ENCODE data around the gene IFNA17.
A peak's percentile ranks its signal among the peaks of the same experiment; 100 is the strongest.
"Not testable (repeated sequence)": the region's sequence is repeated elsewhere in the genome, so short reads cannot be mapped to it uniquely, and the experiment has no call there.

IFNA17 gene

GRCh38 chr9:21234153-21234687 is 6.2 kb upstream of the IFNA17 start:
- H3K36me3 Mint-ChIP-seq (ENCODE audit: low read depth) = no peaks in the 10 kb centered on the region
- H3K4me1 Mint-ChIP-seq (ENCODE audit: low read depth) = peaks cover 5% of the 10 kb centered on the region
- H3K27ac Mint-ChIP-seq = no peak overlapping the region
- H3K27me3 Mint-ChIP-seq (ENCODE audit: low read depth) = peaks cover 33% of the 10 kb centered on the region
- no peak overlapping the region for H3K4me3 Mint-ChIP-seq
- H3K9me3 Mint-ChIP-seq = no peaks in the 10 kb centered on the region

GRCh38 chr9:21233258-21233657 is 5.2 kb upstream of the IFNA17 start:
- Mint-ChIP-seq H3K27me3 (ENCODE audit: low read depth) (peaks cover 28% of the 10 kb centered on the region), H3K9me3 (no peaks in the 10 kb centered on the region), H3K27ac (no peak overlapping the region), H3K36me3 (ENCODE audit: low read depth) (no peaks in the 10 kb centered on the region), H3K4me1 (ENCODE audit: low read depth) (peaks cover 5% of the 10 kb centered on the region), H3K4me3 (no peak overlapping the region)

GRCh38 chr9:21217211-21217610 is 10.8 kb downstream of the IFNA17 start, which contains the start of gene IFNA16:
Gene IFNA16 (minus strand): TSS chr9:21217311. CDS start chr9:21217305, 6 bp downstream.
- H3K4me3 Mint-ChIP-seq; H3K4me1 Mint-ChIP-seq (ENCODE audit: low read depth); H3K27ac Mint-ChIP-seq; H3K9me3 Mint-ChIP-seq; H3K36me3 Mint-ChIP-seq (ENCODE audit: low read depth): not testable (repeated sequence)
- H3K27me3 Mint-ChIP-seq (ENCODE audit: low read depth) = peaks cover 39% of the 10 kb centered on the region

GRCh38 chr9:21213411-21214326 is 14.4 kb downstream of the IFNA17 start:
- H3K27me3 Mint-ChIP-seq (ENCODE audit: low read depth) = peaks cover 14% of the 10 kb centered on the region
- H3K4me1 Mint-ChIP-seq (ENCODE audit: low read depth); H3K27ac Mint-ChIP-seq; H3K9me3 Mint-ChIP-seq; H3K4me3 Mint-ChIP-seq; H3K36me3 Mint-ChIP-seq (ENCODE audit: low read depth): not testable (repeated sequence)

GRCh38 chr9:21212160-21212559 is 15.9 kb downstream of the IFNA17 start:
- H3K9me3 Mint-ChIP-seq; H3K4me3 Mint-ChIP-seq; H3K36me3 Mint-ChIP-seq (ENCODE audit: low read depth); H3K4me1 Mint-ChIP-seq (ENCODE audit: low read depth); H3K27ac Mint-ChIP-seq: not testable (repeated sequence)
- H3K27me3 Mint-ChIP-seq (ENCODE audit: low read depth) = peaks cover 11% of the 10 kb centered on the region

- not testable (repeated sequence) for H3K4me3 Mint-ChIP-seq
- H3K27me3 Mint-ChIP-seq (ENCODE audit: low read depth) = peaks cover 11% of the 10 kb centered on the region
These were observed 17.2 kb downstream of the IFNA17 start for GRCh38 chr9:21210782-21211181.

GRCh38 chr9:21210311-21210710 is 17.7 kb downstream of the IFNA17 start:
- no peak overlapping the region for H3K27ac Mint-ChIP-seq
- no peaks in the 10 kb centered on the region for H3K9me3 Mint-ChIP-seq
- no peaks in the 10 kb centered on the region for H3K36me3 Mint-ChIP-seq (ENCODE audit: low read depth)
- peaks cover 12% of the 10 kb centered on the region for H3K27me3 Mint-ChIP-seq (ENCODE audit: low read depth)
- H3K4me3 Mint-ChIP-seq = no peak overlapping the region
- peaks cover 1% of the 10 kb centered on the region for H3K4me1 Mint-ChIP-seq (ENCODE audit: low read depth)

More at GRCh38 chr9:21210782-21211181, 17.2 kb downstream of the IFNA17 start:
- not testable (repeated sequence) for H3K36me3 Mint-ChIP-seq (ENCODE audit: low read depth); H3K27ac Mint-ChIP-seq; H3K9me3 Mint-ChIP-seq; H3K4me1 Mint-ChIP-seq (ENCODE audit: low read depth)

GRCh38 chr9:21207043-21207442 is 21.0 kb downstream of the IFNA17 start, which contains the start of gene IFNA10:
Gene IFNA10 (minus strand): TSS chr9:21207143. CDS start chr9:21207097, 46 bp downstream.
- not testable (repeated sequence) for H3K27ac Mint-ChIP-seq; H3K4me1 Mint-ChIP-seq (ENCODE audit: low read depth); H3K9me3 Mint-ChIP-seq; H3K36me3 Mint-ChIP-seq (ENCODE audit: low read depth); H3K4me3 Mint-ChIP-seq
- peaks cover 20% of the 10 kb centered on the region for H3K27me3 Mint-ChIP-seq (ENCODE audit: low read depth)

GRCh38 chr9:21205204-21205603 is 22.8 kb downstream of the IFNA17 start:
- Mint-ChIP-seq H3K36me3 (ENCODE audit: low read depth) (no peaks in the 10 kb centered on the region), H3K9me3 (no peaks in the 10 kb centered on the region), H3K4me1 (ENCODE audit: low read depth) (peaks cover 1% of the 10 kb centered on the region), H3K27me3 (ENCODE audit: low read depth) (peaks cover 32% of the 10 kb centered on the region), H3K4me3 (no peak overlapping the region), H3K27ac (no peak overlapping the region)

- not testable (repeated sequence) for H3K4me1 Mint-ChIP-seq (ENCODE audit: low read depth); H3K36me3 Mint-ChIP-seq (ENCODE audit: low read depth); H3K4me3 Mint-ChIP-seq; H3K27ac Mint-ChIP-seq; H3K9me3 Mint-ChIP-seq
- H3K27me3 Mint-ChIP-seq (ENCODE audit: low read depth) = peaks cover 32% of the 10 kb centered on the region
These were observed 25.9 kb downstream of the IFNA17 start, which contains the start of gene IFNA7 for GRCh38 chr9:21202105-21202504. Gene IFNA7 (minus strand): TSS chr9:21202205. CDS start chr9:21202165, 40 bp downstream.

GRCh38 chr9:21194867-21195776 is 32.9 kb downstream of the IFNA17 start:
- not testable (repeated sequence) for H3K9me3 Mint-ChIP-seq

GRCh38 chr9:21187487-21187886 is 40.5 kb downstream of the IFNA17 start, which contains the start of gene IFNA4:
Gene IFNA4 (minus strand): TSS chr9:21187587. CDS start chr9:21187531, 56 bp downstream.
- not testable (repeated sequence) for H3K4me1 Mint-ChIP-seq (ENCODE audit: low read depth); H3K4me3 Mint-ChIP-seq; H3K27ac Mint-ChIP-seq; H3K9me3 Mint-ChIP-seq; H3K36me3 Mint-ChIP-seq (ENCODE audit: low read depth)
- peaks cover 29% of the 10 kb centered on the region for H3K27me3 Mint-ChIP-seq (ENCODE audit: low read depth)

More at GRCh38 chr9:21194867-21195776, 32.9 kb downstream of the IFNA17 start:
- Mint-ChIP-seq H3K4me3 (peak overlapping the region; percentile 48), H3K27me3 (ENCODE audit: low read depth) (peaks cover 18% of the 10 kb centered on the region)
- H3K27ac Mint-ChIP-seq; H3K4me1 Mint-ChIP-seq (ENCODE audit: low read depth); H3K36me3 Mint-ChIP-seq (ENCODE audit: low read depth): not testable (repeated sequence)

- not testable (repeated sequence) for H3K4me1 Mint-ChIP-seq (ENCODE audit: low read depth); H3K4me3 Mint-ChIP-seq; H3K36me3 Mint-ChIP-seq (ENCODE audit: low read depth); H3K9me3 Mint-ChIP-seq; H3K27ac Mint-ChIP-seq
- peaks cover 18% of the 10 kb centered on the region for H3K27me3 Mint-ChIP-seq (ENCODE audit: low read depth)
These were observed 44.9 kb downstream of the IFNA17 start for GRCh38 chr9:21182810-21183736.
